H9 (cell line): ENCODE measurements around the gene LRRC23. TPM values are rescaled to one million over a fixed set of nuclear protein-coding genes. Genes with fewer than 3 reads are reported as not detected.
A peak's percentile ranks its signal among the peaks of the same experiment; 100 is the strongest.

Experiments
- DNase-seq: peaks from one replicate; pipeline ENCODE4 v3.0.0-alpha.2; 2017
- H2AFZ ChIP-seq: one replicate; pipeline ENCODE4 v1.6.1; 2013; ENCODE audit warnings: mild to moderate bottlenecking, low read length, control low read depth, moderate library complexity
- H2AK5ac ChIP-seq: 2 replicates; pipeline ENCODE4 v1.6.1; 2013; ENCODE audit warnings: low read length, control low read depth, mixed read lengths; ENCODE audit not compliant: insufficient read length
- H2BK120ac ChIP-seq: one replicate; pipeline ENCODE4 v1.6.1; 2013; ENCODE audit warnings: low read depth, mild to moderate bottlenecking, low read length, control low read depth, inconsistent platforms; ENCODE audit not compliant: poor library complexity, severe bottlenecking
- H2BK12ac ChIP-seq: 2 replicates; pipeline ENCODE4 v1.6.1; 2013; ENCODE audit warnings: low read length, control low read depth, mixed read lengths, low read depth; ENCODE audit not compliant: insufficient read length
- H2BK15ac ChIP-seq: 2 replicates; pipeline ENCODE4 v1.6.1; 2013; ENCODE audit warnings: low read depth, low read length, control low read depth
- H2BK20ac ChIP-seq: one replicate; pipeline ENCODE4 v1.6.1; 2013; ENCODE audit warnings: low read depth, mild to moderate bottlenecking, low read length, control low read depth, inconsistent platforms; ENCODE audit not compliant: poor library complexity, severe bottlenecking
- H2BK5ac ChIP-seq: 2 replicates; pipeline ENCODE4 v1.6.1; 2013; ENCODE audit warnings: low read length, control low read depth, mixed read lengths; ENCODE audit not compliant: insufficient read length
- H3K14ac ChIP-seq: 2 replicates; pipeline ENCODE4 v1.6.1; 2013; ENCODE audit warnings: low read length, control low read depth; ENCODE audit not compliant: insufficient read depth
- H3K18ac ChIP-seq: 2 replicates; pipeline ENCODE4 v1.6.1; 2013; ENCODE audit warnings: low read depth, mild to moderate bottlenecking, mixed read lengths, low read length, control low read depth; ENCODE audit not compliant: insufficient read length
- H3K23ac ChIP-seq: 2 replicates; pipeline ENCODE4 v1.6.1; 2013; ENCODE audit warnings: low read length, control low read depth, mixed read lengths, low read depth; ENCODE audit not compliant: insufficient read length
- H3K23me2 ChIP-seq: 2 replicates; pipeline ENCODE4 v1.6.1; 2013; ENCODE audit warnings: low read depth, mild to moderate bottlenecking, mixed read lengths, low read length, control low read depth; ENCODE audit not compliant: insufficient read length, poor library complexity, severe bottlenecking
- H3K27ac ChIP-seq: 2 replicates; pipeline ENCODE4 v1.5.1; 2013; ENCODE audit warnings: low read length, control low read depth, mixed read lengths, low read depth; ENCODE audit not compliant: insufficient read length
- H3K27me3 ChIP-seq: 2 replicates; pipeline ENCODE4 v1.6.1; 2013; ENCODE audit warnings: low read length, control low read depth, inconsistent platforms; ENCODE audit not compliant: insufficient read depth
- H3K4ac ChIP-seq: 2 replicates; pipeline ENCODE4 v1.6.1; 2013; ENCODE audit warnings: low read depth, mild to moderate bottlenecking, control low read depth, inconsistent platforms, low read length, moderate library complexity
- H3K4me1 ChIP-seq: 2 replicates; pipeline ENCODE4 v1.6.1; 2013; ENCODE audit warnings: low read length, control low read depth, inconsistent platforms; ENCODE audit not compliant: insufficient read depth
- H3K4me2 ChIP-seq: 2 replicates; pipeline ENCODE4 v1.6.1; 2013; ENCODE audit warnings: low read length, control low read depth, mixed read lengths; ENCODE audit not compliant: insufficient read length, insufficient read depth
- H3K56ac ChIP-seq: 2 replicates; pipeline ENCODE4 v1.6.1; 2013; ENCODE audit warnings: low read depth, mild to moderate bottlenecking, mixed read lengths, low read length, control low read depth; ENCODE audit not compliant: insufficient read length
- H3K79me1 ChIP-seq: 2 replicates; pipeline ENCODE4 v1.6.1; 2013; ENCODE audit warnings: low read depth, mild to moderate bottlenecking, moderate library complexity, low read length, control low read depth, inconsistent platforms; ENCODE audit not compliant: insufficient read depth, poor library complexity, severe bottlenecking
- H3K79me2 ChIP-seq: 2 replicates; pipeline ENCODE4 v1.6.1; 2013; ENCODE audit warnings: low read length, control low read depth, inconsistent platforms; ENCODE audit not compliant: insufficient read depth
- H3K9ac ChIP-seq: 2 replicates; pipeline ENCODE4 v1.6.1; 2013; ENCODE audit warnings: low read length, control low read depth, mixed read lengths; ENCODE audit not compliant: insufficient read length; ENCODE audit errors: extremely low read depth
- H3K9me3 ChIP-seq: one replicate; pipeline ENCODE4 v1.6.1; 2013; ENCODE audit warnings: low read depth, low read length, inconsistent platforms; ENCODE audit not compliant: control insufficient read depth
- H3T11ph ChIP-seq: one replicate; pipeline ENCODE4 v1.6.1; 2013; ENCODE audit warnings: mild to moderate bottlenecking, low read length, control low read depth, inconsistent platforms
- H4K20me1 ChIP-seq: one replicate; pipeline ENCODE4 v1.6.1; 2013; ENCODE audit not compliant: control insufficient read depth, insufficient read length, insufficient read depth
- H4K5ac ChIP-seq: 2 replicates; pipeline ENCODE4 v1.6.1; 2013; ENCODE audit warnings: low read depth, mild to moderate bottlenecking, mixed read lengths, low read length, control low read depth; ENCODE audit not compliant: insufficient read length
- H4K8ac ChIP-seq: replicated peaks from 2 replicates; pipeline ENCODE4 v1.6.1; 2013; ENCODE audit warnings: low read length, control low read depth, mixed read lengths, low read depth; ENCODE audit not compliant: insufficient read length
- H4K91ac ChIP-seq: 2 replicates; pipeline ENCODE4 v1.6.1; 2013; ENCODE audit warnings: low read depth, mild to moderate bottlenecking, moderate library complexity, mixed read lengths, low read length, control low read depth; ENCODE audit not compliant: insufficient read length
- H3K27ac Mint-ChIP-seq, 3 experiments: 2 replicates in 2 of 3; 3 replicates in 1 of 3; pipeline ENCODE4 v1.8.0; 2020 to 2021; ENCODE audit warnings: mixed read lengths in 3 of 3, mild to moderate bottlenecking in 1 of 3, moderate library complexity in 1 of 3
- H3K27me3 Mint-ChIP-seq: 2 replicates; pipeline ENCODE4 v1.8.0; 2021; ENCODE audit warnings: low read depth, mild to moderate bottlenecking, moderate library complexity, mixed read lengths
- H3K36me3 Mint-ChIP-seq, 3 experiments: 2 replicates in 2 of 3; 3 replicates in 1 of 3; pipeline ENCODE4 v1.8.0; 2020 to 2021; ENCODE audit warnings: low read depth in 3 of 3, mixed read lengths in 3 of 3; ENCODE audit not compliant: insufficient read depth in 1 of 3
- H3K4me1 Mint-ChIP-seq, 2 experiments: 2 replicates each; pipeline ENCODE4 v1.8.0; 2020; ENCODE audit warnings: mixed read lengths in 2 of 2
- H3K4me3 Mint-ChIP-seq, 2 experiments: 2 replicates in 1 of 2; 3 replicates in 1 of 2; pipeline ENCODE4 v1.8.0; 2020 to 2021; ENCODE audit warnings: mild to moderate bottlenecking in 2 of 2, mixed read lengths in 2 of 2, moderate library complexity in 1 of 2
- H3K9me3 Mint-ChIP-seq, 2 experiments: 2 replicates in 1 of 2; 3 replicates in 1 of 2; pipeline ENCODE4 v1.8.0; 2020; ENCODE audit warnings: mild to moderate bottlenecking in 2 of 2, mixed read lengths in 2 of 2, moderate library complexity in 1 of 2
- WGBS: extraction: QIAGEN DNeasy Blood & Tissue Kit; methylation state at CpG from one replicate; pipeline ENCODE4 v1.1.7; 2013; ENCODE audit warnings: missing lambda C conversion rate, low lambda C conversion rate, mixed read lengths; ENCODE audit not compliant: insufficient read length; ENCODE audit errors: extremely low coverage; 5-methylcytosine and 5-hydroxymethylcytosine counted together
- total RNA-seq: library from RNA; stranded (reverse); gene quantifications from 2 replicates; pipeline ENCODE4 v1.2.1, GENCODE V29; 2021
- TF ChIP-seq, protein P1 (sequence below): fragments of 200-600 bp; sonication (generic); conservative IDR thresholded peaks from 3 replicates; pipeline ENCODE4 v1.8.0; 2021; ENCODE audit warnings: antibody characterized with exemption, mild to moderate bottlenecking

LRRC23 gene
- total RNA-seq, 1 experiment from 2014 or later = 2.1 TPM

- TF ChIP-seq, protein P1, sequence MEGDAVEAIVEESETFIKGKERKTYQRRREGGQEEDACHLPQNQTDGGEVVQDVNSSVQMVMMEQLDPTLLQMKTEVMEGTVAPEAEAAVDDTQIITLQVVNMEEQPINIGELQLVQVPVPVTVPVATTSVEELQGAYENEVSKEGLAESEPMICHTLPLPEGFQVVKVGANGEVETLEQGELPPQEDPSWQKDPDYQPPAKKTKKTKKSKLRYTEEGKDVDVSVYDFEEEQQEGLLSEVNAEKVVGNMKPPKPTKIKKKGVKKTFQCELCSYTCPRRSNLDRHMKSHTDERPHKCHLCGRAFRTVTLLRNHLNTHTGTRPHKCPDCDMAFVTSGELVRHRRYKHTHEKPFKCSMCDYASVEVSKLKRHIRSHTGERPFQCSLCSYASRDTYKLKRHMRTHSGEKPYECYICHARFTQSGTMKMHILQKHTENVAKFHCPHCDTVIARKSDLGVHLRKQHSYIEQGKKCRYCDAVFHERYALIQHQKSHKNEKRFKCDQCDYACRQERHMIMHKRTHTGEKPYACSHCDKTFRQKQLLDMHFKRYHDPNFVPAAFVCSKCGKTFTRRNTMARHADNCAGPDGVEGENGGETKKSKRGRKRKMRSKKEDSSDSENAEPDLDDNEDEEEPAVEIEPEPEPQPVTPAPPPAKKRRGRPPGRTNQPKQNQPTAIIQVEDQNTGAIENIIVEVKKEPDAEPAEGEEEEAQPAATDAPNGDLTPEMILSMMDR = no peak
- H3K36me3 Mint-ChIP-seq = peaks cover 22 to 75% (median 50%) of the 10 kb centered on the region in 3 experiments
- no peak overlapping the region for H3K4me2 ChIP-seq
- no peak overlapping the region for H4K5ac ChIP-seq
- H3K23ac ChIP-seq = no peak overlapping the region
- H3K4ac ChIP-seq = no peak overlapping the region
- no peak overlapping the region for H2BK12ac ChIP-seq
- H3K9ac ChIP-seq = no peak overlapping the region
- H3K4me1 Mint-ChIP-seq = peaks cover 29 to 41% of the 10 kb centered on the region in 2 experiments
- no peaks in the 10 kb centered on the region; a peak in 1 of 5 replicates for H3K9me3 Mint-ChIP-seq
- no peak overlapping the region for H4K8ac ChIP-seq
- peaks cover 17% of the 10 kb centered on the region; the same call in 1 of the 2 replicates for H3K79me2 ChIP-seq
- H3K18ac ChIP-seq = no peak overlapping the region
- no peak overlapping the region for H4K91ac ChIP-seq
- no peak overlapping the region for H2AFZ ChIP-seq
- no peak overlapping the region for H2BK5ac ChIP-seq
- H3K56ac ChIP-seq = no peak overlapping the region
- no peak for DNase-seq
- no peak overlapping the region for H3T11ph ChIP-seq
- H2AK5ac ChIP-seq = no peak overlapping the region
- H3K4me1 ChIP-seq = no peaks in the 10 kb centered on the region
- H3K4me3 Mint-ChIP-seq = no peak overlapping the region; a peak in 1 of 5 replicates
- H3K79me1 ChIP-seq = no peaks in the 10 kb centered on the region
- no peaks in the 10 kb centered on the region for H3K9me3 ChIP-seq
- no peak overlapping the region for H2BK15ac ChIP-seq
- H3K27ac Mint-ChIP-seq = peak overlapping the region in 1 of 3 experiments; percentile 20; a peak in 2 of 7 replicates
- H4K20me1 ChIP-seq = no peaks in the 10 kb centered on the region
- no CpG with 5 or more reads among the region's 8 CpGs for WGBS
- no peak overlapping the region for H3K14ac ChIP-seq
- no peak overlapping the region for H2BK120ac ChIP-seq
- peaks cover 9% of the 10 kb centered on the region for H3K23me2 ChIP-seq
- no peak overlapping the region for H2BK20ac ChIP-seq
- H3K27me3 ChIP-seq = no peaks in the 10 kb centered on the region
- no peak overlapping the region for H3K27ac ChIP-seq
- H3K27me3 Mint-ChIP-seq = no peaks in the 10 kb centered on the region; the same call in 1 of the 2 replicates
These were observed 29.5 kb downstream of the LRRC23 start for GRCh38 chr12:6934110-6934509.
